K562 (cell line): Measurements from ENCODE around the gene MTG1. TPM values are rescaled to one million over a fixed set of nuclear protein-coding genes. Genes with fewer than 3 reads are reported as not detected.

Experiments used
- ARID3B ChIP-seq: fragments of 250-450 bp; sonication (Bioruptor Pico); IDR thresholded peaks from 2 replicates; pipeline ENCODE4 v1.4.0; 2020; ENCODE audit warnings: borderline replicate concordance
- BCLAF1 ChIP-seq, 2 experiments: fragments of 450-650 bp in 1 of 2; IDR thresholded peaks; 2 replicates each; pipeline ENCODE4 v1.6.1; 2011 to 2017; ENCODE audit warnings: low read depth in 2 of 2, antibody characterized with exemption in 1 of 2, borderline replicate concordance in 1 of 2, low read length in 1 of 2, mild to moderate bottlenecking in 1 of 2, mixed read lengths in 1 of 2; ENCODE audit not compliant: control insufficient read depth in 1 of 2
- CTBP1 ChIP-seq: fragments of 450-650 bp; IDR thresholded peaks from 2 replicates; pipeline ENCODE4 v1.6.1; 2016; ENCODE audit warnings: borderline replicate concordance
- E2F8 ChIP-seq: fragments of 450-650 bp; IDR thresholded peaks from 2 replicates; pipeline ENCODE4 v1.7.1; 2018; ENCODE audit warnings: mild to moderate bottlenecking, low read depth; ENCODE audit not compliant: partially characterized antibody
- FOS ChIP-seq: IDR thresholded peaks from 3 replicates; pipeline ENCODE4 v1.6.1; 2011; ENCODE audit not compliant: insufficient read length; ENCODE audit errors: extremely low read depth
- FOXP1 ChIP-seq: sonication (generic); formaldehyde crosslinking; IDR thresholded peaks from 2 replicates; pipeline ENCODE4 v1.8.0; 2022; ENCODE audit warnings: mild to moderate bottlenecking, missing genetic modification reagents
- HDAC8 ChIP-seq: fragments of 450-650 bp; IDR thresholded peaks from 2 replicates; pipeline ENCODE4 v1.6.1; 2016; ENCODE audit warnings: mild to moderate bottlenecking, missing genetic modification characterization, moderate library complexity, missing compliant biosample characterization
- JUND ChIP-seq, 2 experiments: IDR thresholded peaks; 2 replicates in 1 of 2; 3 replicates in 1 of 2; pipeline ENCODE4 v1.6.1; 2011; ENCODE audit warnings: borderline replicate concordance in 2 of 2, low read depth in 2 of 2, low read length in 2 of 2, improper control_type of control experiment in 1 of 2, missing biosample characterization in 1 of 2, missing genetic modification characterization in 1 of 2, missing genetic modification reagents in 1 of 2
- KAT8 ChIP-seq: fragments of 450-650 bp; IDR thresholded peaks from 2 replicates; pipeline ENCODE4 v1.6.1; 2016; ENCODE audit warnings: low read depth, mild to moderate bottlenecking
- MCM7 ChIP-seq, 2 experiments: fragments of 450-650 bp; IDR thresholded peaks; 2 replicates each; pipeline ENCODE4 v1.6.1; 2016 to 2018
- MED1 ChIP-seq: sonication (generic); formaldehyde crosslinking; IDR thresholded peaks from 2 replicates; pipeline ENCODE4 v1.8.1; 2023; ENCODE audit warnings: missing genetic modification reagents, borderline replicate concordance
- NBN ChIP-seq: fragments of 450-650 bp; IDR thresholded peaks from 2 replicates; pipeline ENCODE4 v1.6.1; 2016; ENCODE audit warnings: low read depth, mild to moderate bottlenecking
- PPARD ChIP-seq: fragments of 250-450 bp; sonication (Bioruptor Pico); IDR thresholded peaks from 2 replicates; pipeline ENCODE4 v1.8.0; 2022; ENCODE audit warnings: inconsistent platforms, mild to moderate bottlenecking, moderate library complexity
- TRIM28 ChIP-seq: fragments of 450-650 bp; IDR thresholded peaks from 2 replicates; pipeline ENCODE4 v1.6.1; 2017
- VEZF1 ChIP-seq: fragments of 200-800 bp; sonication (Bioruptor generic); IDR thresholded peaks from 2 replicates; pipeline ENCODE4 v1.6.1; 2017; ENCODE audit warnings: missing genetic modification characterization, missing compliant biosample characterization
- ZBED1 ChIP-seq: IDR thresholded peaks from 2 replicates; pipeline ENCODE4 v1.6.1; 2014
- ZC3H4 ChIP-seq: sonication (generic); formaldehyde crosslinking; IDR thresholded peaks from 2 replicates; pipeline ENCODE4 v1.9.0; 2021; ENCODE audit warnings: missing genetic modification reagents, borderline replicate concordance
- ZFPM2 ChIP-seq: fragments of 250-450 bp; sonication (Bioruptor Pico); IDR thresholded peaks from 2 replicates; pipeline ENCODE4 v1.5.1; 2022; ENCODE audit warnings: mild to moderate bottlenecking
- ZSCAN29 ChIP-seq: fragments of 450-650 bp; IDR thresholded peaks from 2 replicates; pipeline ENCODE4 v1.6.1; 2017
- polyA plus RNA-seq, 8 experiments: library from polyadenylated mRNA; depleted of rRNA in 4 of 8; stranded (reverse) in 5 of 8; unstranded in 3 of 8; fragments of >200 nt; fragmentation: Nextera tagmentation in 2 of 8; fragmentation: Illumina TruSeq in 1 of 8; extraction: Ambion mirVana in 2 of 8; extraction: Trizol in 1 of 8; gene quantifications; 2 replicates each; pipeline versions ENCODE4 v1.2.1 to v1.2.3, GENCODE V29; 2011 to 2014; ENCODE audit warnings: inconsistent platforms in 1 of 8, missing spikeins in 1 of 8
- total RNA-seq, 7 experiments: library from RNA; depleted of rRNA in 6 of 7; stranded (reverse); fragments of >200 nt in 6 of 7; fragmentation: Illumina TruSeq in 2 of 7; extraction: Trizol in 2 of 7; gene quantifications; 2 replicates each; pipeline versions ENCODE4 v1.2.1 to v1.2.3, GENCODE V29; 2011 to 2021; ENCODE audit warnings: low replicate concordance in 1 of 7

Gene MTG1
- total and polyA plus RNA-seq, 9 of the 15 experiments (the other 6 are each of a cell fraction or from before 2014, with no cell fraction given): 2.8 to 28.2 (median 15.4) TPM

GRCh38 chr10:133388236-133388972, 5.6 kb upstream of the MTG1 start (continued):
- TF ChIP-seq ZC3H4 (CRISPR knock-in tag) (no peak), FOS (no peak), VEZF1 (CRISPR knock-in tag) (0 out of 2 replicates have a peak, but pooled peaks have one; percentile 14), FOXP1 (CRISPR knock-in tag) (no peak), MCM7 (IDR thresholded peaks at IDR 0.05) (0 out of 4 replicates have a peak, but pooled peaks of 1 of the 2 experiments have one; percentile 36), HDAC8 (no peak), TRIM28 (no peak), ZSCAN29 (no peak), CTBP1 (peak; percentile 81), KAT8 (no peak), E2F8 (peak; percentile 34), ZBED1 (no peak), MED1 (CRISPR knock-in tag) (no peak), PPARD (no peak), NBN (0 out of 2 replicates have a peak, but pooled peaks have one; percentile 55), JUND (IDR thresholded peaks at IDR 0.05; ENCODE audit: borderline replicate concordance, low read depth, low read length) (peak; percentile 21; the same call in 1 of the 2 replicates), JUND (tag; IDR thresholded peaks at IDR 0.05; ENCODE audit: borderline replicate concordance, low read depth, low read length) (no peak), BCLAF1 (IDR thresholded peaks at IDR 0.05; ENCODE audit: borderline replicate concordance in 1 of 2, control insufficient read depth in 1 of 2, low read depth in 2 of 2, low read length in 1 of 2) (peak in 1 of 2 experiments; percentile 43; a peak in 1 of 4 replicates), ZFPM2 (CRISPR knock-in tag) (no peak), ARID3B (CRISPR knock-in tag) (no peak)
